ENCODE measurements around the gene LCE3D. TPM values are rescaled to one million over a fixed set of nuclear protein-coding genes. Genes with fewer than 3 reads are reported as not detected.
"Not testable (repeated sequence)": the region's sequence is repeated elsewhere in the genome, so short reads cannot be mapped to it uniquely, and the experiment has no call there.

Gene LCE3D
- total and polyA plus RNA-seq, 2 experiments from 2014 or later = 0.33 TPM; not detected in 1

DNA sequence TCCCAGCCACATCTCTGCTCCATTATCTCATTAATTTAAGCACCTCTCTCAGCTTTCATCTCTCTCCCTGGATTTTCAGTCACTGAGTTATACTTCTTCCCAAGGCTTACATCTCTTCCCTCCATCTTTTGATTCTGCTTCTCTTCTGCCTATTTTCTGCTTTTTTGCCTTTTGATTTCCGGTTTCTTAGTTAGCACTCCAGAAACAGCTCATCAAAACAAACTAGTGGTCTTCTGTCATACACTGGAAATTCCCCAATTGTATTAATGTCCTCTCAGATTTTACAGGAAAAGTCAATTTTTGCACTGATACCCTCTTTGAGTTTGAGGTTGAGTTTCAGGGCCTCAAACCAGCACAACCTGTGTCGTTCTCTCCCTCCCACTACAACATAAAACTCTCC is 15.2 kb downstream of the LCE3D start:
- no peaks in the 10 kb centered on the region for H3K9me3 ChIP-seq (ENCODE audit: low read depth)
- no peaks in the 10 kb centered on the region for H3K79me2 ChIP-seq (ENCODE audit: insufficient read depth)
- 11 to 13% methylated on average over 2 of the region's 2 CpGs for WGBS, 2 experiments (ENCODE audit: low coverage in 1 of 2, low lambda C conversion rate in 2 of 2, missing lambda C conversion rate in 2 of 2)
- no peaks in the 10 kb centered on the region for H3K36me3 ChIP-seq (ENCODE audit: low read depth)
- no peaks in the 10 kb centered on the region for H3K9me2 ChIP-seq (ENCODE audit: insufficient read depth)
- no peaks in the 10 kb centered on the region for H3F3A ChIP-seq (ENCODE audit: insufficient read depth)
- H3K9ac ChIP-seq = no peak overlapping the region
- no peak for DNase-seq
- no peak overlapping the region for H3K4me2 ChIP-seq (ENCODE audit: unreplicated experiment)
- H3K27me3 ChIP-seq (replicated peaks; ENCODE audit: insufficient read depth) = peaks cover 8% of the 10 kb centered on the region
- no peaks in the 10 kb centered on the region for H3K4me1 ChIP-seq (ENCODE audit: insufficient read depth)
- H4K20me1 ChIP-seq (ENCODE audit: insufficient read depth) = no peaks in the 10 kb centered on the region
- no peak overlapping the region for H2AFZ ChIP-seq
- TF ChIP-seq EZH2phosphoT487 (IDR thresholded peaks at IDR 0.05; ENCODE audit: insufficient read depth, low read depth) (no peak), EZH2 (IDR thresholded peaks at IDR 0.05; ENCODE audit: insufficient read depth, poor library complexity, severe bottlenecking) (no peak)
- H3K4me3 ChIP-seq = no peak overlapping the region
- H3K27ac ChIP-seq = no peak overlapping the region
- in situ Hi-C loops (cut with MboI) = no loop called here

DNA sequence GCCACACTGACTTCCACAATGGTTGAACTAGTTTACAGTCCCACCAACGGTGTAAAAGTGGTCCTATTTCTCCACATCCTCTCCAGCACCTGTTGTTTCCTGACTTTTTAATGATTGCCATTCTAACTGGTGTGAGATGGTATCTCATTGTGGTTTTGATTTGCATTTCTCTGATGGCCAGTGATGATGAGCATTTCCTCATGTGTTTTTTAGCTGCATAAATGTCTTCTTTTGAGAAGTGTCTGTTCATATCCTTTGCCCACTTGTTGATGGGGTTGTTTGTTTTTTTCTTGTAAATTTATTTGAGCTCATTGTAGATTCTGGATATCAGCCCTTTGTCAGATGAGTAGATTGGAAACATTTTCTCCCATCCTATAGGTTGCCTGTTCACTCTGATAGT is 32.0 kb downstream of the LCE3D start:
- H3K9ac ChIP-seq; H2AFZ ChIP-seq; H4K20me1 ChIP-seq (ENCODE audit: insufficient read depth); H3K4me3 ChIP-seq; H3K9me3 ChIP-seq (ENCODE audit: low read depth); in situ Hi-C loops (cut with MboI); H3K27ac ChIP-seq; H3K9me2 ChIP-seq (ENCODE audit: insufficient read depth); H3K79me2 ChIP-seq (ENCODE audit: insufficient read depth); H3K27me3 ChIP-seq (replicated peaks; ENCODE audit: insufficient read depth); DNase-seq; H3K4me1 ChIP-seq (ENCODE audit: insufficient read depth); H3K4me2 ChIP-seq (ENCODE audit: unreplicated experiment); H3F3A ChIP-seq (ENCODE audit: insufficient read depth); H3K36me3 ChIP-seq (ENCODE audit: low read depth): not testable (repeated sequence)
- 0 to 29% methylated on average over 1 of the region's 1 CpG for WGBS, 2 experiments (ENCODE audit: low coverage in 1 of 2, low lambda C conversion rate in 2 of 2, missing lambda C conversion rate in 2 of 2)

DNA sequence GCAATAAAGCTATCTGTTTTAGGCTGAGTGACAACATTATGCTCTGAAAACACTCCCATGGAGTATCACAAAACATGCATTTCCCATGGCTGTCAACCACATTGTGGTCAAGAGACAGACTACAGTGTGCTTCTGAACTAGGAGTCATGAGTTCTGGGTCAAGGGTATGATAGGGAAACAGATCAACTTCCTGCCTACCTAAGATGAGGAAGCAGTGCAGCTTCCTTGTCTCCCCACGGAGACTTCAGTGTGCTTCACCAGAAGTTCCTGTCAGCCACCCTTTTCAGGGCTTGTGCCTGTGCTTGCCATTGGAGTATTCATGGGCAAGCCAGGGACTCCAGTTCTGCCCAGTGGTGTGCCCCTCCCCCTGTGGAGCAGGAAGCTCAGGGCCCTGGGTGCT is 33.6 kb downstream of the LCE3D start:
- in situ Hi-C loops (cut with MboI) = no loop called here
- H3K79me2 ChIP-seq (ENCODE audit: insufficient read depth) = no peaks in the 10 kb centered on the region
- H2AFZ ChIP-seq = no peak overlapping the region
- no peak for DNase-seq
- no peaks in the 10 kb centered on the region for H3K4me1 ChIP-seq (ENCODE audit: insufficient read depth)
- no peaks in the 10 kb centered on the region for H3K9me2 ChIP-seq (ENCODE audit: insufficient read depth)
- no peak overlapping the region for H3K9ac ChIP-seq
- 0 to 10% methylated on average over 1 of the region's 1 CpG for WGBS, 2 experiments (ENCODE audit: low coverage in 1 of 2, low lambda C conversion rate in 2 of 2, missing lambda C conversion rate in 2 of 2)
- H3K27me3 ChIP-seq (replicated peaks; ENCODE audit: insufficient read depth) = 0 out of 2 replicates have a peak, but pooled peaks cover 5% of the 10 kb centered on the region
- no peaks in the 10 kb centered on the region for H3K9me3 ChIP-seq (ENCODE audit: low read depth)
- no peak overlapping the region for H3K27ac ChIP-seq
- no peaks in the 10 kb centered on the region for H3F3A ChIP-seq (ENCODE audit: insufficient read depth)
- no peak for TF ChIP-seq EZH2phosphoT487 (IDR thresholded peaks at IDR 0.05; ENCODE audit: insufficient read depth, low read depth)
- TF ChIP-seq EZH2 (IDR thresholded peaks at IDR 0.05; ENCODE audit: insufficient read depth, poor library complexity, severe bottlenecking) = no peak
- no peak overlapping the region for H3K4me2 ChIP-seq (ENCODE audit: unreplicated experiment)
- H4K20me1 ChIP-seq (ENCODE audit: insufficient read depth) = no peaks in the 10 kb centered on the region
- no peaks in the 10 kb centered on the region for H3K36me3 ChIP-seq (ENCODE audit: low read depth)
- no peak overlapping the region for H3K4me3 ChIP-seq

DNA sequence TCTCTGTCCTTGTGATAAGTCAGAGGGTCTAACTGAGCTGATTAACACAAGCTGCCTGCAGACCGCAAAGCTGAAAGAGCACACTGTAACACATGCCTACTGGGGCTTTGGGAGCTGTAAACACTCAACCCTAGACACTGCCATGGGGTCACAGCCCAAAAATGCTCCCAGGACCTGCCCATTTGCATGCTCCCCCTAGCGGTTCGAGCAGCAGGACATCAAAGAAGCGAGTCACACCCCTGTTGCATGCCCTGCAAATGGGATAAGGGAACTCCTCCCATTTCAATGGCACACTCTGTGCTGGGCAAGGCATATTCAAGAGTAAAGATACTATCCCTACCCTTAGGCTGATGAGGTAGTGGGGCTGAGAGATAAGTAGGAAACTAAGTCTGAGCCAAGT is 36.5 kb downstream of the LCE3D start:
- H3K36me3 ChIP-seq (ENCODE audit: low read depth) = no peaks in the 10 kb centered on the region
- in situ Hi-C loops (cut with MboI) = no loop called here
- H3K4me1 ChIP-seq (ENCODE audit: insufficient read depth) = no peaks in the 10 kb centered on the region
- H2AFZ ChIP-seq = no peak overlapping the region
- no peaks in the 10 kb centered on the region for H3K79me2 ChIP-seq (ENCODE audit: insufficient read depth)
- no peaks in the 10 kb centered on the region for H4K20me1 ChIP-seq (ENCODE audit: insufficient read depth)
- WGBS, 2 experiments (ENCODE audit: low coverage in 1 of 2, low lambda C conversion rate in 2 of 2, missing lambda C conversion rate in 2 of 2) = 23% methylated on average over 4 of the region's 4 CpGs
- H3K9me3 ChIP-seq (ENCODE audit: low read depth) = no peaks in the 10 kb centered on the region
- TF ChIP-seq EZH2phosphoT487 (IDR thresholded peaks at IDR 0.05; ENCODE audit: insufficient read depth, low read depth) = no peak
- no peak for TF ChIP-seq EZH2 (IDR thresholded peaks at IDR 0.05; ENCODE audit: insufficient read depth, poor library complexity, severe bottlenecking)
- H3K4me3 ChIP-seq = no peak overlapping the region
- no peaks in the 10 kb centered on the region for H3F3A ChIP-seq (ENCODE audit: insufficient read depth)
- H3K27ac ChIP-seq = no peak overlapping the region
- no peak overlapping the region for H3K4me2 ChIP-seq (ENCODE audit: unreplicated experiment)
- H3K9me2 ChIP-seq (ENCODE audit: insufficient read depth) = no peaks in the 10 kb centered on the region
- H3K27me3 ChIP-seq (replicated peaks; ENCODE audit: insufficient read depth) = peaks cover 7% of the 10 kb centered on the region; the same call in 1 of the 2 replicates
- no peak overlapping the region for H3K9ac ChIP-seq
- peak; percentile 39 for DNase-seq

GRCh38 chr1:152539901-152540300 is 40.4 kb downstream of the LCE3D start:
- Histone ChIP-seq H4K20me1 (ENCODE audit: insufficient read depth) (no peaks in the 10 kb centered on the region), H3K4me3 (no peak overlapping the region), H3K27ac (no peak overlapping the region), H2AFZ (no peak overlapping the region), H3K9me3 (ENCODE audit: low read depth) (no peaks in the 10 kb centered on the region), H3K4me2 (ENCODE audit: unreplicated experiment) (no peak overlapping the region), H3K4me1 (ENCODE audit: insufficient read depth) (no peaks in the 10 kb centered on the region), H3K9me2 (ENCODE audit: insufficient read depth) (no peaks in the 10 kb centered on the region), H3K27me3 (replicated peaks; ENCODE audit: insufficient read depth) (peaks cover 32% of the 10 kb centered on the region), H3K79me2 (ENCODE audit: insufficient read depth) (no peaks in the 10 kb centered on the region), H3K36me3 (ENCODE audit: low read depth) (no peaks in the 10 kb centered on the region), H3F3A (ENCODE audit: insufficient read depth) (no peaks in the 10 kb centered on the region), H3K9ac (no peak overlapping the region)
- in situ Hi-C loops (cut with MboI) = no loop called here
- WGBS, 2 experiments (ENCODE audit: low coverage in 1 of 2, low lambda C conversion rate in 2 of 2, missing lambda C conversion rate in 2 of 2) = 27 to 31% methylated on average over 2 of the region's 2 CpGs
- no peak for DNase-seq
- TF ChIP-seq EZH2phosphoT487 (IDR thresholded peaks at IDR 0.05; ENCODE audit: insufficient read depth, low read depth) (no peak), EZH2 (IDR thresholded peaks at IDR 0.05; ENCODE audit: insufficient read depth, poor library complexity, severe bottlenecking) (no peak)

Measured in GM23248 (cell line).